ENCODE data around the gene CACNA2D3. TPM values are rescaled to one million over a fixed set of nuclear protein-coding genes. Genes with fewer than 3 reads are reported as not detected.

CACNA2D3 gene
- total RNA-seq, 4 donors from 2014 or later: 0.94 to 3.6 (median 2.1) TPM

DNA sequence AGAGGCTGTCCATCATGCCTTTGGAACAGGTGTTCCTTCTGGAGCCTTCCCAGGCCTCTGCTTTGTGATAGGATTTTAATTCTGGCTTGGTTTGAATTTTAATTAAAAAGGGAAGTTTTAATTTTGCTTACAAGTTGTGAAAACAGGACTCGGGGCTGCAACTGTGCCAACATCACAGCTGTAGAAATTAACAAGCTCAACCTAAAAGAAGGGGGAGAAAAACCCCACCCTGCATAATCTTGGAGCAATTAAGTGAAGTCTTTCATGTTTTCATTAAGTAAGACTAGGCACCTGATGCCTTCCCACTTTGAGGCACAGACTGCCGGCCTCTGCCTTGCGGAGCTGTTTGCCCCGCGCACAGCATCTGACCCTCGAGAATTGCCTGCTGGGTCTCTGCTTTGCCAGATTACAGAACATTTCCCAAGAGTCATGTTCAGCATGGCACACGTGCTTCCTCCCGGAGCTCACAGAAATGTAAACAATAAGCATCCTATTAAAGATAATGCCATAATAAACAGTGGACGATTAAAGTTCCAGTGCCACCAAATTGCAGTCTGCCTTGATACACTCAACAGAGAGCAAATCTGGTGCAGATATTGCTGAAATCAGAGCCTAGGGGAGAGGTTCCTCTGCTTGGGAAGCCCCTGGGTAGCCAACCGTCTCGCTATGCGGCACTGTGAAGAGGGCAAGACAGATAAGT, 441.3 kb downstream of the CACNA2D3 start:
- no peak for TF ChIP-seq CTCF (IDR thresholded peaks at IDR 0.05; ENCODE audit: low read depth)

- no peak for TF ChIP-seq CTCF (IDR thresholded peaks at IDR 0.05; ENCODE audit: low read depth)
Measured at GRCh38 chr3:54564374-54564925, 442.1 kb downstream of the CACNA2D3 start.

DNA sequence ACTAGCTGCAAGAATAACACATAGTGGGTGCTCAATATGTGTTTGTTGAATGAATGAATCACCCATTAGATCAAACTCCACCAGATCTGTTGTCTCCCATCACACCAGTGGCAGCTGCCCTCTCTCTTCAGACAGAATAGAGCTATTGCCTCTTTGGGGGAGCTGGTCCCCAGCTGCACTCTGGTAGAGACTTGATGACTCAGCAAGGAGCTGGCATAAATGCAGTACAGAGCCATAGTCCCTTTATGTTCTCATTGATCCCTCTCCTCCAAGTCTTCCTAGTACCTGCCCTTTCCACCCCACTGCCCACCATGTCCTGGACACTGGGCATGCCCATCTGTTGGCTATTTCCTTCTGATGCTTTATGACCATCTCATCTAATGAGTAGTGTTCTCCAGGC, 443.6 kb downstream of the CACNA2D3 start:
- TF ChIP-seq CTCF (IDR thresholded peaks at IDR 0.05; ENCODE audit: low read depth): no peak

DNA sequence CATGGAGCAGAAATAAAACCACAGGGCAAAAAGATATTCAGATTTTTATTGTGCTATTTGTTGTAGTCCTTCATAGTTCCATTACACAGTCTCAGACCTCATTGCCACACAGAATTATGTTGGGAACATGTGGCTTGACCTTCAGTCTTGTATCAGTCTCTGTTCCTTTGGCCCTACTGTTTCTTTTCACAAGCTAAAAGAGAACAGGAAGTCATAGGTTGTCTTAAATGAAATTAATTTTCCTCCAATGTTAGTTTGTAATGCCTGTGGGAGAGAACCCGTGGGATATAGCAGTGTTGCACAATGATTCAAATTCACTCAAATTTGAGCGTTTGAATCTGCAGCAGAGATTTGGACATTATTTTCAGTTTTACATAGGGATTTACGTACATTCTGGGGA, 445.6 kb downstream of the CACNA2D3 start:
- TF ChIP-seq CTCF (IDR thresholded peaks at IDR 0.05; ENCODE audit: low read depth): no peak

GRCh38 chr3:54570008-54570407, 447.7 kb downstream of the CACNA2D3 start:
- TF ChIP-seq CTCF (IDR thresholded peaks at IDR 0.05; ENCODE audit: low read depth): no peak

DNA sequence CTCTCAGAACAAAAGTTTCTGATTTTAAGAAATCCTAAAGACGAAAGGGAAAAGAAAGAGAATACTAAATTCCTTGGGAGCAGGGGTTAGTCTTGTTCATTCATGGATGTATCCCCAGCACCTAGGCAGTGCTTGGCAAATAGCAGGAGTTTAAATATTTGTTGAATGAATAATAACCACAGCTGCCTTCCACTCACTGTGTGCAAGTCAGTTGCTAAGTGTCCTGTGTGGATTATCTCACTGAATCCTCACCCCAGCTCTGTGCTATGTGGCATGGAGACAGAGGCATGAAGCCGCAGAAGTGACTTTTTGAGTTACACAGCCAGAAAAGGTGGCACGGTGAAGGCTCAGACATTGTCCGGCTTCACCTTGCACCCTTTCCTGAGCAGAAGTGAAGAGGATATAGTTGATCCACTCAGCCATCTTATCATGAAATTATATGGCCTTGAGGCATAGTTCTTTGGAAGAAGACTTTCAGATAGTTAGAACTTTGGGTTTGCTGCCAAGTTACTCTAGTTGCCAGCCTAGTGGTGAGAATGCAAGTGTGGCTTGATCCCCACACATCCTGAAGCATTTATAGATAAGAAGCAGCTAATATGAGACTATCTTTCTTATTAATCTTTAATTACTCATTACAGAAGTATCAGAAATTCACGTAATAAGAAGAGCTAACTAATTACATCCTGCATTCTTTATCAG, 450.0 kb downstream of the CACNA2D3 start:
- TF ChIP-seq CTCF (IDR thresholded peaks at IDR 0.05; ENCODE audit: low read depth): no peak

DNA sequence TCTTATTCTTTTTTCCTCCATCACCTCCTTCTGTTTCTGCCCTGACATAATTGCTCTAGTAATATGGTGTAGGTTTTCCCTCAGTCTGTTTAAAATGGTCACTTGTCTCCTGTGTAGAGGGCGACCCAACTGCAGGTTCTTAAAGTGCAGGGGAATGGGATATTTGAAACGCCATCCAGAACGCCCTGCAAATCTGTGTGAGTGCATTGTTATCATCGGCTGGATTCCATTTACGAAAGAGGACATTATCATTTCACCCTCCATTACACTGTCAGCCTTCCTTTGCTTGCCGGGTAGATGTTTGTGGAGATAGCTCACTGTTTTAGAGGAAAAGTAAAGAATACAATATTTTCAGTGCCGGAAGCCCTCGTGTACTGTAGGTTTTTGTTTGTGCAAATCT, 451.5 kb downstream of the CACNA2D3 start:
- no peak for TF ChIP-seq CTCF (IDR thresholded peaks at IDR 0.05; ENCODE audit: low read depth)
